ENCODE measurements around the gene IFIT1B. TPM values are rescaled to one million over a fixed set of nuclear protein-coding genes. Genes with fewer than 3 reads are reported as not detected.
A peak's percentile ranks its signal among the peaks of the same experiment; 100 is the strongest.
"Not testable (repeated sequence)": the region's sequence is repeated elsewhere in the genome, so short reads cannot be mapped to it uniquely, and the experiment has no call there.

The IFIT1B gene
- total RNA-seq: not detected
- 0.25 TPM for total RNA-seq (2013)

DNA sequence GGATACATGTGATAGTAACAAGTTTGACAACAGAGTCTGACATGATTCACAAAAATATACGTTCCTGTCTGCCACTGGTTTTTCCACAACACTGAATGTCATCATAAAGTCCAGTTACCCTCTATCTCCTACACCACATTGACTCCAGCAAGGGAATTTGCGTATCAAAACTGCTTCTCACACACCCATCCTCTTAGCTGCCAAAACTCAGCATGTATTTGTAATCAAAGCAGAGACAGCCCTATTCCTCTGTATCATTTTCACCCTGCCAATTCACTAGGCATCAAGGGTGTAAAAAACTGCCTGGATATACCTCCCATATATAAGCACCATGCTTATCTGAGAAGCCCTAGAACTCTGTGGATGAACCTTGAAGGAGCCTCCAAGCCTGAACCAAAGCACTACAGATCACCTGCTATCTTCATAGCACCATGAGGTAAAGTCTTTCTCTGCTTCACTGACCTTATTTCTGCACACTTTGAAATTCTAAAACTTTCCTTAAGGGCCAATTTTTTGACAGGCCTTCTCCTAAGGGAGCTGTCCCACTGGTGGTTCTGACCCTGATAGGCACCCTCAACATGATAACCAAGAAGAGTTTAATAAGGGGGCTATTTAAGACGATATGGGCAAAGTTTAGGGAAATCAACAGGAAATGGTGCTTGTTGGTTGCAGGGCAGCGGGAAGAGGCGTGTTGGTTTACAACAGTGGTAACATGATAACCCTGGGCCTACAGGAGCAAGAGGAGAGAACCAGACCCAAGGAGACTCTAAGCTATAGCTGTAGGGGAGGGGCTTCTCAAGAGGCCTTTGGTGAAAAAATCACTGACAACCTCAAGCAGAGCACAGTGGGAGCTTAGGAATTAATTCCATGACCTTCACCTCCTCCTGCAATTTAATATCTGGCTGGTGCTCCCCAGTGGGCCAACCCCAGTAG is at the start of gene IFIT1B:
Gene IFIT1B (plus strand): TSS at position 352 of the 933 bp plus-strand sequence. CDS start 80 bp downstream, at position 432.
- no peaks in the 10 kb centered on the region for H3K27me3 ChIP-seq (ENCODE audit: control insufficient read depth, insufficient read depth, low read length)
- no peaks in the 10 kb centered on the region for H3K9me3 ChIP-seq (ENCODE audit: control insufficient read depth, insufficient read depth, low read length)
- TF ChIP-seq, protein P1, sequence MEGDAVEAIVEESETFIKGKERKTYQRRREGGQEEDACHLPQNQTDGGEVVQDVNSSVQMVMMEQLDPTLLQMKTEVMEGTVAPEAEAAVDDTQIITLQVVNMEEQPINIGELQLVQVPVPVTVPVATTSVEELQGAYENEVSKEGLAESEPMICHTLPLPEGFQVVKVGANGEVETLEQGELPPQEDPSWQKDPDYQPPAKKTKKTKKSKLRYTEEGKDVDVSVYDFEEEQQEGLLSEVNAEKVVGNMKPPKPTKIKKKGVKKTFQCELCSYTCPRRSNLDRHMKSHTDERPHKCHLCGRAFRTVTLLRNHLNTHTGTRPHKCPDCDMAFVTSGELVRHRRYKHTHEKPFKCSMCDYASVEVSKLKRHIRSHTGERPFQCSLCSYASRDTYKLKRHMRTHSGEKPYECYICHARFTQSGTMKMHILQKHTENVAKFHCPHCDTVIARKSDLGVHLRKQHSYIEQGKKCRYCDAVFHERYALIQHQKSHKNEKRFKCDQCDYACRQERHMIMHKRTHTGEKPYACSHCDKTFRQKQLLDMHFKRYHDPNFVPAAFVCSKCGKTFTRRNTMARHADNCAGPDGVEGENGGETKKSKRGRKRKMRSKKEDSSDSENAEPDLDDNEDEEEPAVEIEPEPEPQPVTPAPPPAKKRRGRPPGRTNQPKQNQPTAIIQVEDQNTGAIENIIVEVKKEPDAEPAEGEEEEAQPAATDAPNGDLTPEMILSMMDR (IDR thresholded peaks at IDR 0.05): no peak
- Mint-ChIP-seq H3K27ac (no peak within 1 kb of the TSS), H3K4me3 (no peak within 1 kb of the TSS), H3K36me3 (no peaks in the 10 kb centered on the region), H3K4me1 (no peaks in the 10 kb centered on the region), H3K9me3 (no peaks in the 10 kb centered on the region), H3K27me3 (ENCODE audit: low read depth in 2 of 2) (peaks cover 3 to 10% of the 10 kb centered on the region in 2 donors)
- whole genome bisulfite sequencing (ENCODE audit: insufficient coverage): 88% methylated on average over 5 of the region's 5 CpGs
- H3K4me1 ChIP-seq (ENCODE audit: control insufficient read depth, insufficient read depth, low read length): no peaks in the 10 kb centered on the region
- intact Hi-C loops (cut with micrococcal nuclease): no loop called here
- H3K27ac ChIP-seq (ENCODE audit: low read length): no peak within 1 kb of the TSS
- no peak within 1 kb of the TSS for H3K4me3 ChIP-seq (ENCODE audit: low read length)
- ATAC-seq: no peak
- DNase-seq: no peak
- H3K36me3 ChIP-seq (ENCODE audit: control insufficient read depth, insufficient read depth, low read length): no peaks in the 10 kb centered on the region

DNA sequence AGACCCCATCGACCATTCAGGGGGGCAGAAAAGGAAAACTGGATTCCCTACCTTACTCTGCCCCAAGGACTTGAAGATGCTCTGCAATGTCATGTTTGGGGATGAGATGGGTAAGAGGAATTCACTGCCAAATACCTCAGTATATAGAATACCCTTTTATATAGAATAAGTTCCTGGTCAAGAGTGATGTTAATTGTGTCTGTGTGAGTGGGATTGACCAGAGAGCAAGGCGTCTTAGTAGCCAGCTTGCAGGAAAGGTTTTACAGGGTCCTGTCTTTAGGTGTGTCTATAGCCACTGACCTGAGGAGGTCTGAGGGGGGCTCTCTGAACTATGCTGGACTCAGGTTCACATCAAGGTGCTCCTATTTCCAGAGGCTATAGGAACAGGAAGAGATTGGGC is 48.7 kb upstream of the IFIT1B start:
- ATAC-seq (no peak), DNase-seq (no peak)
- H3K4me1 ChIP-seq (ENCODE audit: control insufficient read depth, insufficient read depth, low read length): peaks cover 46% of the 10 kb centered on the region
- Mint-ChIP-seq H3K4me1 (peaks cover 54 to 59% of the 10 kb centered on the region in 2 donors), H3K36me3 (no peaks in the 10 kb centered on the region), H3K27ac (peak overlapping the region; percentile 92 to 96), H3K27me3 (ENCODE audit: low read depth in 2 of 2) (peaks cover 2 to 5% of the 10 kb centered on the region in 2 donors), H3K9me3 (no peaks in the 10 kb centered on the region), H3K4me3 (peak overlapping the region; percentile 95)
- no peak overlapping the region for H3K27ac ChIP-seq (ENCODE audit: low read length)
- intact Hi-C loops (cut with micrococcal nuclease): no loop called here
- TF ChIP-seq, protein P1 (IDR thresholded peaks at IDR 0.05): no peak
- H3K27me3 ChIP-seq (ENCODE audit: control insufficient read depth, insufficient read depth, low read length): peaks cover 4% of the 10 kb centered on the region
- no peaks in the 10 kb centered on the region for H3K36me3 ChIP-seq (ENCODE audit: control insufficient read depth, insufficient read depth, low read length)
- 94% methylated on average over 2 of the region's 2 CpGs for WGBS (ENCODE audit: insufficient coverage)
- no peak overlapping the region for H3K4me3 ChIP-seq (ENCODE audit: low read length)
- H3K9me3 ChIP-seq (ENCODE audit: control insufficient read depth, insufficient read depth, low read length): no peaks in the 10 kb centered on the region

- H3K9me3 Mint-ChIP-seq; H3K27me3 Mint-ChIP-seq (ENCODE audit: low read depth in 2 of 2); DNase-seq; intact Hi-C loops (cut with micrococcal nuclease); H3K27ac ChIP-seq (ENCODE audit: low read length); H3K4me3 ChIP-seq (ENCODE audit: low read length); H3K36me3 Mint-ChIP-seq; H3K9me3 ChIP-seq (ENCODE audit: control insufficient read depth, insufficient read depth, low read length); H3K27me3 ChIP-seq (ENCODE audit: control insufficient read depth, insufficient read depth, low read length); H3K36me3 ChIP-seq (ENCODE audit: control insufficient read depth, insufficient read depth, low read length): not testable (repeated sequence)
- H3K4me1 Mint-ChIP-seq: peaks cover 56 to 62% of the 10 kb centered on the region in 2 donors
- H3K27ac Mint-ChIP-seq: peak overlapping the region; percentile 92 to 96
- H3K4me1 ChIP-seq (ENCODE audit: control insufficient read depth, insufficient read depth, low read length): peaks cover 54% of the 10 kb centered on the region
- WGBS (ENCODE audit: insufficient coverage): 60% methylated on average over 2 of the region's 3 CpGs
- ATAC-seq: peak in 2 of 3 donors; percentile 5 to 21
- H3K4me3 Mint-ChIP-seq: peak overlapping the region; percentile 61
These were observed 47.8 kb upstream of the IFIT1B start for GRCh38 chr10:89330014-89330413.

DNA sequence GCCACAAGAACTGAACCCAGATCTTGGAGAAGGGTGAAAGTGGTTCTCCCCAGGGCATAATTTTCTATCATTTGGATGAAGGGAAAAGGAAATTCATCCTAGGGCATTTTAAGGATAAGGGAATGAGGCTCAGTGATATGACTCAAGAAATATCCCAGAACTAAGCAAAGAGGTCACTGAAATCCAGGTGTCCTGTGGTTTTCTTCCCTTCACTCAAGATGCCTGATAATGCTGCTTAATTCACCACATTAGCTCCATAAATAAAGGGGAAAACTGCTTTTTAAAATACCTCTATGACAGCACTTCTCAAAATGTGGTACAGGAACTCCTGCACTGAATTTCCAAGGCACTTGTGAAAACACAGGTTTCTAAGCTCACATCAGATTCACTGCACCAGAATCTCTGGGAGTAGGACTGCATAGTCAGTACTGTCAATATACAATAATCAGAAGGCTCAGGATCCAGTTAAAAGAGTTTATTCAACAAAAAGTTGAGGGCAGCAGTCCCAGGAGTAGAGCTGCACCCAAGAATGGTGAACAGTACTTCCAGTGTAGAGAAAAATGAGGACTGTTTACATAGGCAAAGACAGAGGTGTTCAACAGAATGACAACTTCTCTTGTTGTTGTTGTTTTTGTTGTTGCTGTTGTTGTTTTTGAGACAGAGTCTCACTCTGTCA is 47.2 kb upstream of the IFIT1B start:
- H3K4me1 Mint-ChIP-seq: peaks cover 63 to 68% of the 10 kb centered on the region in 2 donors
- H3K4me3 Mint-ChIP-seq: peak overlapping the region; percentile 61
- H3K9me3 ChIP-seq (ENCODE audit: control insufficient read depth, insufficient read depth, low read length): no peaks in the 10 kb centered on the region
- H3K27ac Mint-ChIP-seq: peak overlapping the region; percentile 92 to 96
- DNase-seq: no peak
- no peak for ATAC-seq
- TF ChIP-seq, protein P1 (IDR thresholded peaks at IDR 0.05): no peak
- no peaks in the 10 kb centered on the region for H3K27me3 Mint-ChIP-seq (ENCODE audit: low read depth in 2 of 2)
- H3K9me3 Mint-ChIP-seq: no peaks in the 10 kb centered on the region
- peaks cover 56% of the 10 kb centered on the region for H3K4me1 ChIP-seq (ENCODE audit: control insufficient read depth, insufficient read depth, low read length)
- H3K27ac ChIP-seq (ENCODE audit: low read length): no peak overlapping the region
- H3K36me3 Mint-ChIP-seq: no peaks in the 10 kb centered on the region
- H3K4me3 ChIP-seq (ENCODE audit: low read length): no peak overlapping the region
- peaks cover 10% of the 10 kb centered on the region for H3K27me3 ChIP-seq (ENCODE audit: control insufficient read depth, insufficient read depth, low read length)
- no peaks in the 10 kb centered on the region for H3K36me3 ChIP-seq (ENCODE audit: control insufficient read depth, insufficient read depth, low read length)
- intact Hi-C loops (cut with micrococcal nuclease): no loop called here

GRCh38 chr10:89331487-89332122 is 46.3 kb upstream of the IFIT1B start:
- H3K36me3 ChIP-seq (ENCODE audit: control insufficient read depth, insufficient read depth, low read length); H3K36me3 Mint-ChIP-seq; H3K27me3 Mint-ChIP-seq (ENCODE audit: low read depth in 2 of 2); DNase-seq; H3K9me3 Mint-ChIP-seq; H3K9me3 ChIP-seq (ENCODE audit: control insufficient read depth, insufficient read depth, low read length); ATAC-seq: not testable (repeated sequence)
- intact Hi-C loops (cut with micrococcal nuclease): loop anchor here (1.0 kb wide), 1 partner anchor 83 kb away; the partner anchor contains the start of gene IFIT5
- peaks cover 56% of the 10 kb centered on the region for H3K4me1 ChIP-seq (ENCODE audit: control insufficient read depth, insufficient read depth, low read length)
- peak overlapping the region; percentile 92 to 96 for H3K27ac Mint-ChIP-seq
- peaks cover 14% of the 10 kb centered on the region for H3K27me3 ChIP-seq (ENCODE audit: control insufficient read depth, insufficient read depth, low read length)
- peak overlapping the region; percentile 36 for H3K4me3 ChIP-seq (ENCODE audit: low read length)
- H3K4me3 Mint-ChIP-seq: peak overlapping the region; percentile 90
- peaks cover 63 to 68% of the 10 kb centered on the region in 2 donors for H3K4me1 Mint-ChIP-seq
- peak overlapping the region; percentile 74 for H3K27ac ChIP-seq (ENCODE audit: low read length)
- WGBS (ENCODE audit: insufficient coverage): 78% methylated on average over 14 of the region's 14 CpGs
